ENCODE data around the gene FRMD4A. TPM values are rescaled to one million over a fixed set of nuclear protein-coding genes. Genes with fewer than 3 reads are reported as not detected.

The FRMD4A gene
- total RNA-seq, 6 donors from 2014 or later, result 22.3 to 114 (median 52.3) TPM

DNA sequence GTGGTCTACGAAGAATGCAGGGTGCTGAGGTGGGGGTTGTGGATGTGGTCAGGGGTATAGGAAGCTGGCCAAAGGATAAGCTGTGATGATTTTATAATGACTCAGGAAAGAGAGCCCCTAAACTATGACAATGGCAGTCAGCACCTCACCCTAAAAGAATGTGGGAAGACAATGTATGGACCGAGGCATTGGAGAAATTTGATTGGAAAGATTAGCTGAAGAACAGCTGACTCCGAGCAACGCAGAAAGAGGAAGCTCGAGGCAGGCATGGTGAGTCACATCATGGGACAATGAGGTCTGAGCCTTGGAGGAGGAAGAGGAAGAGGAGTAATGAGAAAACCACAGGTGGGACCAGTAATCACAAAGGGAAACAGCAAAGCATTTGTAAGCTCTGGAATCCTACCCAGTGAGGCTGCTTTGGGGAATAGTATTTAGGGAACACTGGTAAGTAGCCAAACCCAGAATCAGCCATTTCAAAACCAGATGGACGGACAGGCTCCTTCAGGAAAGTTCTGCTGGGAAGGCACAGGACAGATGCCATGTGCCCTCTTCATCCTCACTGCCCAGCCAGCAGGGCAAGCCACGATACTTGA, 448.5 kb downstream of the FRMD4A start:
- H3K4me3 ChIP-seq, result no peak overlapping the region
- WGBS, 2 donors, result 39 to 40% methylated on average over 7 of the region's 7 CpGs
- H3K9me3 ChIP-seq, result no peaks in the 10 kb centered on the region
- TF ChIP-seq EP300 (IDR thresholded peaks at IDR 0.05) (peak in 1 of 4 donors; percentile 74), POLR2A (IDR thresholded peaks at IDR 0.05) (peak in 1 of 4 donors; percentile 40), POLR2AphosphoS5 (IDR thresholded peaks at IDR 0.05) (peak; percentile 20 to 43), CTCF (IDR thresholded peaks at IDR 0.05) (no peak)
- ATAC-seq (ENCODE audit: low FRiP score in 2 of 2) (peak in 1 of 2 donors; percentile 83), DNase-seq (peak in 1 of 2 donors; percentile 64)
- peaks cover 7 to 16% (median 12%) of the 10 kb centered on the region in 4 donors for H3K4me1 ChIP-seq
- H3K36me3 ChIP-seq, result no peaks in the 10 kb centered on the region
- peak overlapping the region in 3 of 4 donors; percentile 53 to 72 (median 63) for H3K27ac ChIP-seq
- H3K27me3 ChIP-seq, result no peaks in the 10 kb centered on the region

DNA sequence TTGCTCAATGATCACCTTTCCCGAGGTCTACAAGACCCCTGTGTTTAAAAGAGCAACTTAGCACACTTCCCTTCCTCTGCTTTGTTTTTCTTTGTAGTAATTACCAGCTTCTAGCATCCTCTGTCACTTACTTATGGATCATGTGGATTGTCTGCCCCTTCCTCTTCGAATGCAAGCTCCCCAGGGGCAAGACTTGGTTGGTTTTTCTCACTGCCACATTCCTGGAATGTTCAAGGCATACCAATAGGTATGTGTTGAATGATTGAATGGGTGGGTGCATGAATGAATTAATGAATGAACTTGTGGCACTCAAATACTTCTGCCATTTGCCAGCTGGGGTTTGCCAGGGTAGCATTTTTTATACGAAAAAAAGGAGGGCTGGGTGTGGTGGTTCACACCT, 450.0 kb downstream of the FRMD4A start:
- no peak overlapping the region for H3K4me3 ChIP-seq
- no peaks in the 10 kb centered on the region for H3K36me3 ChIP-seq
- no peaks in the 10 kb centered on the region for H3K27me3 ChIP-seq
- H3K27ac ChIP-seq, result peak overlapping the region in 1 of 4 donors; percentile 72
- H3K9me3 ChIP-seq, result no peaks in the 10 kb centered on the region
- 79 to 83% methylated on average over 3 of the region's 3 CpGs for WGBS, 2 donors
- TF ChIP-seq POLR2A (IDR thresholded peaks at IDR 0.05), result no peak
- no peak for TF ChIP-seq CTCF (IDR thresholded peaks at IDR 0.05)
- no peak for TF ChIP-seq POLR2AphosphoS5 (IDR thresholded peaks at IDR 0.05)
- TF ChIP-seq EP300 (IDR thresholded peaks at IDR 0.05), result no peak
- peaks cover 7 to 18% (median 13%) of the 10 kb centered on the region in 4 donors for H3K4me1 ChIP-seq
- no peak for ATAC-seq (ENCODE audit: low FRiP score in 2 of 2)
- DNase-seq, result no peak

- no peak for DNase-seq
- peak overlapping the region in 3 of 4 donors; percentile 17 to 69 (median 30) for H3K27ac ChIP-seq
Measured at GRCh38 chr10:13877154-13877909, 453.4 kb downstream of the FRMD4A start.

DNA sequence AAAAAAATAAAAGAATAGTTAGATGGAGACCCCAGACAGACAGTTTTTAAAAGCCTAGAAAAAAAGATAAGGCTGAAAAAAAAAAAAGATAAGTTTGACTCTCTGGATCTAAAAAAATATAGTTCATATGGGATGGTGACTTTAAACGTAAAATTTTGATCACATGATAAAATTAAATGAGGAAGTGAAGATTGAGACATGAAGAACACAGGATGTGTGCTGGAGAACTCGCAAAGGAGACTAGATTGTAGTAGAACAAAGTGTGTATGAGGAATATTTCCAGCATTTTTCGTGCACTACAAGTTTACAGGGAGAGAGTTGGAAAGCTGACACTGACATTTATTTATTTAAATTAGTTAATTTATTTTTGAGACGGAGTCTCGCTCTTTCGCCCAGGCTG, 457.5 kb downstream of the FRMD4A start:
- no peak for TF ChIP-seq EP300 (IDR thresholded peaks at IDR 0.05)
- TF ChIP-seq CTCF (IDR thresholded peaks at IDR 0.05), result no peak
- no peak for TF ChIP-seq POLR2AphosphoS5 (IDR thresholded peaks at IDR 0.05)
- TF ChIP-seq POLR2A (IDR thresholded peaks at IDR 0.05), result no peak
- ATAC-seq (ENCODE audit: low FRiP score in 2 of 2) (no peak), DNase-seq (no peak)
- no peaks in the 10 kb centered on the region for H3K27me3 ChIP-seq
- no peak overlapping the region for H3K4me3 ChIP-seq
- H3K27ac ChIP-seq, result peak overlapping the region in 3 of 4 donors; percentile 40 to 69 (median 57)
- H3K4me1 ChIP-seq, result peaks cover 7 to 17% (median 8%) of the 10 kb centered on the region in 4 donors
- 55 to 73% methylated on average over 6 of the region's 6 CpGs for WGBS, 2 donors
- H3K36me3 ChIP-seq, result no peaks in the 10 kb centered on the region
- H3K9me3 ChIP-seq, result no peaks in the 10 kb centered on the region

More at GRCh38 chr10:13877154-13877909, 453.4 kb downstream of the FRMD4A start:
- 52 to 63% methylated on average over 10 to 11 of the region's 11 CpGs for WGBS, 2 donors
- no peaks in the 10 kb centered on the region for H3K9me3 ChIP-seq
- ATAC-seq (ENCODE audit: low FRiP score in 2 of 2), result peak; percentile 45 to 62
- H3K27me3 ChIP-seq, result no peaks in the 10 kb centered on the region
- H3K4me3 ChIP-seq, result no peak overlapping the region
- H3K36me3 ChIP-seq, result no peaks in the 10 kb centered on the region
- no peak for TF ChIP-seq POLR2A (IDR thresholded peaks at IDR 0.05)
- TF ChIP-seq POLR2AphosphoS5 (IDR thresholded peaks at IDR 0.05), result peak in 1 of 2 donors; percentile 30
- H3K4me1 ChIP-seq, result peaks cover 8 to 22% (median 14%) of the 10 kb centered on the region in 4 donors

GRCh38 chr10:13872411-13872810, 458.3 kb downstream of the FRMD4A start:
- TF ChIP-seq POLR2AphosphoS5 (IDR thresholded peaks at IDR 0.05) (no peak), POLR2A (IDR thresholded peaks at IDR 0.05) (no peak), CTCF (IDR thresholded peaks at IDR 0.05) (no peak), EP300 (IDR thresholded peaks at IDR 0.05) (no peak)
- Histone ChIP-seq H3K27ac (peak overlapping the region in 2 of 4 donors; percentile 36 to 67), H3K9me3 (no peaks in the 10 kb centered on the region), H3K27me3 (no peaks in the 10 kb centered on the region), H3K4me1 (peaks cover 2 to 16% (median 6%) of the 10 kb centered on the region in 4 donors), H3K36me3 (no peaks in the 10 kb centered on the region), H3K4me3 (no peak overlapping the region)
- WGBS, 2 donors, result 68 to 80% methylated on average over 9 of the region's 9 CpGs
- ATAC-seq (ENCODE audit: low FRiP score in 2 of 2) (no peak), DNase-seq (no peak)

Data from upper lobe of left lung (tissue), 6 donors.